NT2/D1 (cell line): ENCODE results near the gene KCTD3.

ENCODE experiments used
- DNase-seq: peaks from one replicate; pipeline ENCODE4 v3.0.0-alpha.2; 2011; ENCODE audit warnings: low read depth, low spot score
- H3K27me3 ChIP-seq: 2 replicates; pipeline ENCODE4 v1.6.0; 2011; ENCODE audit warnings: mild to moderate bottlenecking; ENCODE audit not compliant: insufficient read length, insufficient read depth
- H3K36me3 ChIP-seq: 2 replicates; pipeline ENCODE4 v1.6.1; 2011; ENCODE audit warnings: mild to moderate bottlenecking, low read length, mixed read lengths; ENCODE audit not compliant: insufficient read depth, insufficient read length
- H3K4me1 ChIP-seq: 2 replicates; pipeline ENCODE4 v1.5.1; 2011; ENCODE audit not compliant: insufficient read depth, insufficient read length
- H3K4me3 ChIP-seq: 2 replicates; pipeline ENCODE4 v1.5.1; 2011; ENCODE audit warnings: low read depth; ENCODE audit not compliant: insufficient read length
- H3K9ac ChIP-seq: 2 replicates; pipeline ENCODE4 v1.6.0; 2011; ENCODE audit warnings: low read depth; ENCODE audit not compliant: insufficient read length
- H3K9me3 ChIP-seq: 2 replicates; pipeline ENCODE4 v1.5.1; 2011; ENCODE audit warnings: mild to moderate bottlenecking, low read length; ENCODE audit not compliant: insufficient read depth
- SUZ12 ChIP-seq: IDR thresholded peaks from 2 replicates; pipeline ENCODE4 v1.6.1; 2011; ENCODE audit not compliant: insufficient read length, insufficient read depth; ENCODE audit errors: extremely low read depth
- YY1 ChIP-seq: IDR thresholded peaks from 2 replicates; pipeline ENCODE4 v1.6.1; 2011; ENCODE audit not compliant: insufficient read length, insufficient read depth
- ZNF274 ChIP-seq: IDR thresholded peaks from 2 replicates; pipeline ENCODE4 v1.6.1; 2011; ENCODE audit warnings: mild to moderate bottlenecking, low read depth, low read length

Gene KCTD3

GRCh38 chr1:215566556-215567490 is at the start of gene KCTD3:
TSS of gene KCTD3 (plus strand) at chr1:215567304. CDS start at chr1:215567686, 382 bp downstream.
- H3K36me3 ChIP-seq, result no peaks in the 10 kb centered on the region
- H3K4me1 ChIP-seq, result no peaks in the 10 kb centered on the region
- TF ChIP-seq ZNF274 (no peak), YY1 (no peak)
- H3K9me3 ChIP-seq, result no peaks in the 10 kb centered on the region
- DNase-seq, result peak; percentile 71
- no peaks in the 10 kb centered on the region for H3K27me3 ChIP-seq
- H3K9ac ChIP-seq, result peak within 1 kb of the TSS; percentile 94
- peak within 1 kb of the TSS; percentile 80 for H3K4me3 ChIP-seq

- Histone ChIP-seq H3K36me3 (no peaks in the 10 kb centered on the region), H3K27me3 (no peaks in the 10 kb centered on the region), H3K4me3 (no peak overlapping the region), H3K4me1 (no peaks in the 10 kb centered on the region), H3K9me3 (no peaks in the 10 kb centered on the region), H3K9ac (no peak overlapping the region)
- DNase-seq, result peak; percentile 48
- TF ChIP-seq SUZ12 (no peak), ZNF274 (no peak), YY1 (no peak)
Observed at GRCh38 chr1:215517441-215517891, 49.6 kb upstream of the KCTD3 start.

DNA sequence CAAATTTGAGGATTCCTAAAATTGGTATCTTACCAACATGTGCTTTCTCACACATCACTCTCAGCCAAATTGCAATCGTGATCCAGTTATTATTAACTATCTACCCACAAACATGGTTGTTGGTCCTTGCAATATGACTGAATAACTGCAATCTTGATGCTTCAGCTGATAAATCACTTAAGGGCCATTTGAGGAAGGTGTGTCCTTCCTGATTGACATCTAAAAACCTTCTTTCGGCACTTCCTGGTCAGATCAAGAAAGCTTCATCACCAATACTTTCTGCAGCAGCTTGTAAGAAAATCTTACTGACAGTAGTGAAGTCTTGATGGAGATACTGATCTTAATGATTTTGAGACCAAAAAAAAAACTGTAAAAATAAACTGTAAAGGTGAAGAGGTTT is 48.5 kb upstream of the KCTD3 start:
- Histone ChIP-seq H3K27me3 (no peaks in the 10 kb centered on the region), H3K4me3 (no peak overlapping the region), H3K4me1 (no peaks in the 10 kb centered on the region), H3K36me3 (no peaks in the 10 kb centered on the region), H3K9me3 (no peaks in the 10 kb centered on the region), H3K9ac (no peak overlapping the region)
- no peak for DNase-seq
- TF ChIP-seq SUZ12 (no peak), ZNF274 (no peak), YY1 (no peak)

DNA sequence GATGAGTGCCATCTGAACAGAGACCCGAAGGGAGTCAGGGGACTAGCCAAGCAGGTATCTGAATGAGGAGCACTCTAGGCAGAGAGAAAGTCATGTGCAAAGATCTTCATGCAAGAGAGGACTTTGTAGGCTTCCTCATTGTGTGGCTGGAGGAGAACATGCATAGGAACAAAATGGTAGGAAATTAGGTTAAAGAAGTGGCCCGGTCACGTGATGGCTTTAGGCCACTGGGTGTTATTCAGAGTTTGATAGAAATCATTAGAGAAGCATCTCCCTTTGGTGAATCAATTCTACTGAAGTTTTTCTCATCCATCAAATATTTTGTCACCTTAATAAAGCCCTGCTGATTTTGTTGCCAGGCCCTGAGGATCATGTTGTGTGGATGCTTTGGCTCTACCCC is 45.8 kb upstream of the KCTD3 start:
- H3K4me3 ChIP-seq, result no peak overlapping the region
- DNase-seq, result no peak
- no peaks in the 10 kb centered on the region for H3K36me3 ChIP-seq
- TF ChIP-seq SUZ12 (no peak), ZNF274 (no peak), YY1 (no peak)
- no peak overlapping the region for H3K9ac ChIP-seq
- no peaks in the 10 kb centered on the region for H3K4me1 ChIP-seq
- H3K27me3 ChIP-seq, result no peaks in the 10 kb centered on the region
- no peaks in the 10 kb centered on the region for H3K9me3 ChIP-seq

DNA sequence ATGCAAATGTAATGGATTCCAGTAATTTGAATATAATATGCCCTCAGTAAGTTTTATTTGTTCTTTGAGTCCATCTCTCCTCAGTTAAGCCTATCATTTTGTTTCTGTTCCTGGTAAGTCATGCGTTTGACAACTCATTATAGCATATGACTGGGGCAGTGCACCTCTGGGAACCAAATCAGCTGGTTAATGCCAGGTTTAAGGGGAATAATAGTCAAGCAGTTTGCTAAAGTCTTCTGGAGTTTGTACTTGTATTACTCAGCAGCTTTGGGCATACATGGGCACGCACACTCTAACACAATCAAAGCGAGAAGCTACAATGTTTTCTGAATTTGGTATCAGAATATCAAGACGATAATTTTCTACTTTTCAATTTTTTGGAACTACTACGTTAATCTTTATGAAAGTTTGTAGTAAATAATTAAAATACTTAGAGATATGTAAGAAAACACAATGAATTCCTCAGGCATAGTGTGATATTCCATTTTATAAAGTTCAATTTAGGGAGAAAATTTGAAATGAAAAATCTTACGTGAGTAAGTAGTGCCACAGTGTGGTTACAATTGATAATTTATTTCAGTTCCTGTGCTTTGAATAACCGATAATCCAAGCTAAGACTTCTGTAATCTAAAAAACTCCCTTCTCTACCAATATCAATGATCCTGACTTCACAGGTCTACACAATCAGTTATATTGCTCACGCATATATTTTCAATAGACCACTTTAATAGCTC is 43.8 kb upstream of the KCTD3 start:
- H3K9me3 ChIP-seq, result no peaks in the 10 kb centered on the region
- no peaks in the 10 kb centered on the region for H3K27me3 ChIP-seq
- H3K36me3 ChIP-seq, result no peaks in the 10 kb centered on the region
- TF ChIP-seq ZNF274 (no peak), SUZ12 (no peak), YY1 (no peak)
- H3K4me1 ChIP-seq, result no peaks in the 10 kb centered on the region
- no peak overlapping the region for H3K4me3 ChIP-seq
- DNase-seq, result no peak
- no peak overlapping the region for H3K9ac ChIP-seq

DNA sequence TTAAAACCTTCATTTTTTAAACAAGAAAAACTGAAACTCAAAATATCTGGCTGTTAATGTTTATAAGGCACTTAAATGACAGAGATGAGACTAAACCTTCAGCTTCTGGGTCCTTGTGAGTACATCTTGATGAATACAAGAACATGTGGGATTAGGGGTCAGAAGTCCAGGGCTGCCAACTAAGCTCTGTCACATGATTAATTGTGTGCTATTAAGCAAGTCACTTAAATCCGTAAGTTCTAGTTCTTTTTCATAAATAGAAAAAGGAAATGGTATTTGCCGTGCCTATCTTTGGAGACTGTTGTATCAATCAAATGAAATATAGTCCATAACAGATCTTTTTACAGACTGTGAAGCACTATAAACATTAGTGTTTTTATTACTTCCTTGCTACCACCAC is 43.2 kb upstream of the KCTD3 start:
- TF ChIP-seq SUZ12, result no peak
- TF ChIP-seq ZNF274, result no peak
- TF ChIP-seq YY1, result no peak
- no peak overlapping the region for H3K4me3 ChIP-seq
- no peak for DNase-seq

DNA sequence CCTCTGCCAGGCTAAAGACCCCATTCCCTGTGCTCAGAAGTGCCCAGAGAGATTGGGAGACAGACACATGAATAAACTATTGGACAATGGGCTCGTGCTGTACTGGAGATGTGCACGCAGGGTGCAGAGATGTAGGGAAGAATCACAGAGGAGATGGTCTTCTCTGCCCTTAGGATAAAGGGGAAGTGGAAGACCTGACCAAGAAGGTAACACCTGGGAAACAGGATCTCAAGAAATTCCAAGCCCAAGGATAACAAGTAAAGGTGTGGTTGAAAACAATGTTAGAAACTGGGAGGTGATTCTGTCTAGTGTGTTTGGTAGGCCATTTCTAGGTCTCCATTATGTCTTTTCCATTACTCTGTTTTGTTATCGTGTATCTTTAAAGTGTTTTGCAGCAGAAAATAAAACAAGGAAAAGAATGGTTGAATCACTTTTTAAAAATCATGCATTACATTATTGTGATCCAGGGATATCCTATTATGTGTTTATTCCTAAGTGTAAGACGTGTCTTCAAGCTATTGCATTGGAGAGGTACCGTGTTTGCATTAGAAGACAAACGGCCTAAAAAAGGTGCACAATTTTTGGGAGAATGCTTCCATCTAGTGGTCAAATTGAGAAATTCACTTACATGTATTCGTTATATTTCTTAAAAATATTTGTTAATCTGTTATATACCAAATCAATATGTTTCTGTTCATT is 40.8 kb upstream of the KCTD3 start:
- H3K4me1 ChIP-seq, result no peaks in the 10 kb centered on the region
- no peak for TF ChIP-seq ZNF274
- TF ChIP-seq YY1, result no peak
- no peak for TF ChIP-seq SUZ12
- no peak overlapping the region for H3K4me3 ChIP-seq
- DNase-seq, result peak; percentile 40
- H3K36me3 ChIP-seq, result no peaks in the 10 kb centered on the region
- no peak overlapping the region for H3K9ac ChIP-seq
- H3K27me3 ChIP-seq, result no peaks in the 10 kb centered on the region
- no peaks in the 10 kb centered on the region for H3K9me3 ChIP-seq

More for the DNA sequence above, 43.2 kb upstream of the KCTD3 start:
- Histone ChIP-seq H3K27me3 (no peaks in the 10 kb centered on the region), H3K36me3 (no peaks in the 10 kb centered on the region), H3K9me3 (no peaks in the 10 kb centered on the region), H3K9ac (no peak overlapping the region), H3K4me1 (no peaks in the 10 kb centered on the region)
